ENCODE results near the gene MYDGF.
"Not testable (repeated sequence)": the region's sequence is repeated elsewhere in the genome, so short reads cannot be mapped to it uniquely, and the experiment has no call there.

MYDGF gene

GRCh38 chr19:4699826-4700692 is 29.9 kb upstream of the MYDGF start:
- DNase-seq: no peak

GRCh38 chr19:4697304-4697703 is 27.2 kb upstream of the MYDGF start:
- DNase-seq: no peak

- no peak for DNase-seq
These were observed 25.1 kb upstream of the MYDGF start for GRCh38 chr19:4695224-4695731.

- DNase-seq: no peak
These were observed 24.3 kb upstream of the MYDGF start for GRCh38 chr19:4694211-4694987.

DNA sequence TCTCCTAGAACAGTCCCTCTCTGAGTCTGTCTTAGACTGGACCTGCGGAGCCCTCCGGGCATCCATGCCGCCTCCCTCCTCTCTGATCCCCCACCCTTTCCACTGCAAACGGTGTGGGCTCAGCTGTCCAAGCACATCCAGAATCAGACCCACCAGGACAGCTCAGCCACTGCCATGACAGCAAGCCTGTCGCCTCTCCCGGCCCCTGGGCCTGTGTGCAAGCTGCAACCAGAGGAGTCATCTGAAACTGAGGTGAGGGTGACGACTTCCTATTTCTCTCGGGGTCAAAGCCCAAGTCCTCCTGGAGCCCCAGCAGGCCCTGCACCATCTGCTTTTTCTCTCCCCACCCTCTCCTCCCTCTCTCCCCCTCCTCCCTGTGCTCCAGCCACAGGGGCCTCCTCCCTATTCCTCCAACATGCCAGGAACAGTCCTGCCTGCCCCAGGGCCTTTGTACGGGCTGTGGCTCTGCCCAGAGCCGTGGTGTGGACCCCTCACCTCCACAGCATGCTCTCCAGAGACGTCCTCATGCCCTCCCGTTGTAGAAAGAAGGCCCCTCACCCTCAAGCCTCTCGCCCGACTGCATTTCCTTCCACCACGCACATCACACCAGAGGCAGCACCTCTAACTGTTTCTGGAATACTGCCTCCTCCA is 23.5 kb upstream of the MYDGF start:
- DNase-seq: no peak

GRCh38 chr19:4693078-4693350 is 22.9 kb upstream of the MYDGF start:
- DNase-seq: no peak

DNA sequence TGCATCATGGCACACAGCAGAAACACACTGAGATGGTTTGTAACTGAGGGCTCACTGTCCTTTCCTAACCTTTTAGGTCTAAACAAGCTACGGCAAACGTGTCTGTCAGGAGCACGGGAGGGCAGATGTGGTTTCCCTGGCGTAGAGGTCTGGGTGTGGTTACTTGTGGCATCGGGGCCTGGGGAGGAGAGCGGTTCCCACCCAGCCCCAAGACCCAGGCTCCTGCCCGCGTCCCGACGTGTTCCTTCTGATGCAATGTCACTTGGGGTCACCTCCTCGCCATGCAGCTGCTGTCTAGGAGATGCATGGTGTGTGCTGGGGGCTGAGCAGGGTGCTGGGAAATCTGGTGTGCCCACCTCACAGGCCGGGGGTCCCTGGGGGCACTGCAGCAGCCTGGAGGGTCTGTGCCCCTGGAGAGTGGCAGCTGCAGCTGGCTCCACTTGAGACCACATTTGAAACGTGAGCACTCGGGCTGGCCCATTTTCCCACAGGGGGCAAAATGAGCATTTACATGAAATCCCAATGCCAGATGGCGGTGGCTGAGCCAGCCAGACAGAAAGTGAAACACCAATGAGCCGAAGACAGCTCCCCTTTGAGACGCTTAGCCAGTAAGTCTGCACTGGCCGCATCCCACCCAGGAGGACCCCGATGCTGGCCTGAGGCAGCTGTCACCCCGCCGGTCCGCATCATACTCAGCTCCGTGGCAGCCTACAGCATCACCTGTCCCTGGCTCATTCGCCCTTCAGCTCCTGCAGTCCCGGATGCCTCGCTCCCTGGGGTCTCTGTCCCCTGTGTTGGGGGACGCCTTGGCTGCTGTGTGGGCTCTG is 22.3 kb upstream of the MYDGF start:
- DNase-seq: no peak

DNA sequence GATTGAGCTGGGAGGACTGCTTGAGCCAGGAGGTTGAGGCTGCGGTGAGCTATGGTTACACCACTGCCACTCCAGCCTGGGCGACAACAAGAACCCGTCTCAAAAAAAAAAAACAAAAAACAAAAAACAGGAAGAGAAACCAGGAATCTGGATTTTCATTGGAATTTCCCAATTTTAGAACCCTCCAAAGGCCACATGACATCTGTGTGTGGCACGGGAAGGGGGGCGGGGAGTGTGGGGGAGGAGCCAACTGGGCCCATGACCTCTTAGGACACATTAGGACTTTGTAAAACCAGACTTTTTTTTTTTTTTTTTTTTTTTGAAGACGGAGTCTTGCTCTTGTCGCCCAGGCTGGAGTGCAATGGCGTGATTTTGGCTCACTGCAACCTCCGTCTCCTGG is 21.2 kb upstream of the MYDGF start:
- DNase-seq: no peak

- no peak for DNase-seq
These were observed 20.2 kb upstream of the MYDGF start for GRCh38 chr19:4690361-4690760.

GRCh38 chr19:4689403-4689802 is 19.3 kb upstream of the MYDGF start:
- no peak for DNase-seq

GRCh38 chr19:4688587-4688986 is 18.4 kb upstream of the MYDGF start:
- DNase-seq: no peak

DNA sequence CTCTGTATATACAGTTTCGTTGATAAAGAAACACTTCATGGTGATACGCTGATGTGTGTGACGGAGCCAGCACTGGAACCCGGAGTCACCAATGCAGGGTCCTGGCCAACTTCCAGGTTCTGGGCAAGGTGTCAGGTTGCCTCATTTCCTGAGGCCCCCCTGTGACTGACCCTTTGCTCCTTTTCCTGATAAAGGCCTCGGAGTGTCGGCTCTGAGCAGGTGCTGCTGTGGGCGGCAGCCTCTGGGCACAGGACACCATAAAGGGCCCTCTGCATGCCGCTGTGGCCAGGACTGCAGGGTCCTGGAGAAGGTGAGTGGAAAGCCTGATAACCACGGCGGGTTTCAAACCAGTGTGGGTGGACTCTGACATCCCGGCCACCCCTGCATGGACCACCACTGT is 17.3 kb upstream of the MYDGF start:
- no peak for DNase-seq

DNA sequence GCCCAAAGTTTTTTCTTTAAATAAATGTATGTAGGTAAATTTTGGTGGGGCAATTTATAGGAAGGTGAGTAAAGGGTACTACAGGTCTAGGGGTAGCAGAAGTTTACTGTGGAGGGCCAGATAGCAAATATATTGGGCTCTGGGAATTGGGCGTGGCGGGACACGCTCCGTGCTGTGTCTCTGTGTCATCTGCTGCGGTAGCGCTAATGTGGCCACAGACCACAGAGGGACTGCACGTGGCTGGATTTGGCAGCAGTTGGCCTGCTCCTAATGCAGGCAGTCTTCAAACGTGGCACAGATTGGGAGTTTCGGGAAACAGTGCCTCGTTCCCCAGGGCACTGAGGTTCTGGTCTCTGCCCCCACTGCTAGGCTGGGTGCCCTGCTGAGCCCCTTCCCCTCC is 16.6 kb upstream of the MYDGF start:
- DNase-seq: no peak

GRCh38 chr19:4684312-4685095 is 14.4 kb upstream of the MYDGF start:
- DNase-seq: no peak

DNA sequence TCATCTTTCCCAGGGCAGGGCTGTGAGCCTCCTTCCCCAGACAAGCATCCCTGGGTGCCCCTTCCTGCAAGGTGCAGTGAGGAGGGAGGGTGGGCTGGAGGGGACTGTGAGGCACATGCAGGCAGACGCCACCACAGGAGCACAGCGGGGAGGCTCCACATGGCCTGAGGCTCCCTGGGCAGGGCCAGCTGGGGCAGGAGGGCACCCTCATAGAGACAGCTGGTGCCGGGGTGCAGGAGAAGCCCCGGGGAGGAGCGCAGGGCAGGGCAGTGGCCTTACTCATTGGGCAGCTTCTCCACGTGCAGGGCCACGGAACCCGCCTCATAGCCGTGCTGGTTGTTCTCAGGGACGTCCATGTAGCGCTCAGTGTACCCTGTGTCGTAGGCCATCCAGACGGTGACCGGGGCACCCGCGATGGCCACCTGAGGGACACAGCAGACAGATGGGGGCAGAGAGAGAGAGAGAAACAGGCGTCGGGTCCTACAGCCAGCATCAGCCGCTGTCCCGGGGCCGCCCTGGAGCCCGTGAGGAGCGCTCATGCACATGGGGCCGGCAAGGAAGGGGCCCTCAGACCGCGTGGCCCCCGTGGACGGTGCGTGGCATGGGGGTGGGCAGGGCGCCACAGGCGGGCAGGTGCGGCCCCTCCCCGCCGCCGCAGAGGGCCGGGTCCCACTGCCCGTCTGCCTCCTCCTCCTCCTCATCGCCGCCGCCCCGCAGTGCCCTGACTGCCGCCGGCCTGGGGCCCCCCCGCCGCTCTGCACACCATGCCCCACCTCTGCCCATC is 12.5 kb upstream of the MYDGF start:
- no peak for DNase-seq

- DNase-seq: not testable (repeated sequence)
These were observed 9.9 kb upstream of the MYDGF start for GRCh38 chr19:4680021-4680420.

DNA sequence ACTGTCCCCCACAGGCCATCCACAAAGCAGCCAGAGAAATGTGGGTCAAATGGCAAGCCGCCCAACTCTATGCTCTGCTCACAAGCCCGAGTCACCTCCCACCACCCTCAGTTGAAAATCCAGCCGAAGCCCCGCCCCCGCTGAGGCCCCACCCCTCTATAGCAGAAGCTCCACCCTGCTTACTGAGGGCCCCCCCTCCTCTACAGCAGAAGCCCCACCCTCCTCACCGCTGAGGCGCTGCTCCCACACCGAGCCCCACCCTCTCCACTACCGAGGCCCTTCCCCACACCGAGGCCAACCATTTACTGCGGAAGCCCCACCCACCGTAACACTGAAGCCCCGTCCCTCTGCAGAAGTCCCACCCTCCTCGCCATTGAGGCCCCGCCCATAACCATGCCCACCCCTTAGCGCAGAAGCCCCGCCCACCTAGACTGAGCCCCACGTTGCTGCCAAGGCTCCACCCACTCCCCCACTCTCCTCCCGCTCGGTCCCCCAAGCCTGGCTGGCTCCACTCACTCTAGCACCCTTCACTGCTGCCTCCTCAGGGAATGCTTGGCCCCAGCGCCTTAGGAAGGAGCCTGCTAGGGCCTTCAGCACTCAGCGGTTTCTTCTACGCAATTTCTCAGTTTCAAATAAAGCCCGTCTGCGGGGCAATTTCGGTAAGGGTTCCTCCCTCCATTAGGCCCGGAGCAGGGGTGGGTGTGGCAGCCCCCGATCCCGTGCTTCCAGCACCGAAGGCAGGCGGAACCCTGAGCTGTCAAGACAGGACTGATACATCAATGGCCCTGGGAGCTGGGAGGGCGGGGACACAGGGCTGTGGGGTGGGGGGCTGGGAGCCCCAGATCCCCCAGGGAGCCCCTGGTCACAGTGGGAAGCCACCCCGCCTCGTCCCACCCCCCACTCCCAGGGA is 9.0 kb upstream of the MYDGF start:
- no peak for DNase-seq

- no peak for DNase-seq
These were observed 7.0 kb upstream of the MYDGF start for GRCh38 chr19:4676955-4677731.

- no peak for DNase-seq
These were observed 5.2 kb upstream of the MYDGF start for GRCh38 chr19:4675346-4675745.
